HepG2 (cell line): ENCODE results near the gene KIF6. TPM values are rescaled to one million over a fixed set of nuclear protein-coding genes. Genes with fewer than 3 reads are reported as not detected.

Experiments
- ATAC-seq: fragments of 200-7000 bp; cut with Tn5 transposase; 3 replicates; pipeline ENCODE4 v1.9.1; 2020; ENCODE audit warnings: mild to moderate bottlenecking, moderate library complexity
- BruUV-seq: library from RNA; stranded (reverse); fragments of 400-500 nt; replicated peaks from 2 replicates; lab custom pipeline; 2021; lab: Mats Ljungman, UMichigan
- CTCF ChIA-PET: fragments of 300-600 bp; formaldehyde crosslinking; extraction: SDS; loops from one replicate; lab custom pipeline; 2021; ENCODE audit warnings: low total read pairs, inconsistent platforms, low intra/inter-chr PET ratio; lab: Yijun Ruan, JAX
- POLR2A ChIA-PET: fragments of 350-600 bp; sonication (Branson Sonifier 250); formaldehyde crosslinking; loops from one replicate; lab custom pipeline; 2020; ENCODE audit warnings: antibody characterized with exemption, inconsistent platforms; lab: Yijun Ruan, JAX
- DNase-seq: peaks from one replicate; pipeline ENCODE4 v3.0.0-alpha.2; 2015; ENCODE audit warnings: low spot score
- FAIRE-seq: peaks from 3 replicates; lab custom pipeline; 2011; peaks lifted over from hg19 to GRCh38; lab: Jason Lieb, UNC
- H2AFZ ChIP-seq: one replicate; pipeline ENCODE4 v1.6.1; 2011; ENCODE audit warnings: low read length, inconsistent platforms
- H3K27ac ChIP-seq: fragments of 300-600 bp; 3 replicates; pipeline ENCODE4 v1.8.0; 2011; ENCODE audit warnings: mixed run types, mild to moderate bottlenecking, mixed read lengths, low read length, inconsistent platforms; ENCODE audit not compliant: insufficient read depth; ENCODE audit errors: extremely low read length
- H3K27me3 ChIP-seq, 2 experiments: fragments of 200-600 bp in 1 of 2; 2 replicates in 1 of 2; 3 replicates in 1 of 2; pipeline versions ENCODE4 v1.6.0 to v1.8.0; 2011; ENCODE audit warnings: low read length in 2 of 2, mild to moderate bottlenecking in 2 of 2, moderate library complexity in 2 of 2, inconsistent platforms in 1 of 2; ENCODE audit not compliant: insufficient read depth in 2 of 2, control insufficient read depth in 1 of 2
- H3K36me3 ChIP-seq, 2 experiments: fragments of 200-600 bp in 1 of 2; replicated peaks in 1 of 2; 2 replicates in 1 of 2; 3 replicates in 1 of 2; pipeline versions ENCODE4 v1.5.1 to v1.8.0; 2011; ENCODE audit warnings: low read length in 2 of 2, inconsistent platforms in 1 of 2; ENCODE audit not compliant: insufficient read depth in 2 of 2, control insufficient read depth in 1 of 2
- H3K4me1 ChIP-seq: 2 replicates; pipeline ENCODE4 v1.5.1; 2012; ENCODE audit warnings: low read length, inconsistent platforms; ENCODE audit not compliant: insufficient read depth
- H3K4me2 ChIP-seq: 2 replicates; pipeline ENCODE4 v1.6.0; 2011; ENCODE audit warnings: low read depth, low read length, inconsistent platforms
- H3K4me3 ChIP-seq, 3 experiments: fragments of 200-600 bp in 1 of 3; sonication (generic), shearing (Covaris generic) in 1 of 3; replicated peaks in 1 of 3; 2 replicates each; pipeline ENCODE4 v1.5.1; 2011 to 2016; ENCODE audit warnings: low read length in 3 of 3, inconsistent platforms in 2 of 3, low read depth in 2 of 3, mild to moderate bottlenecking in 2 of 3, control low read depth in 1 of 3, mixed read lengths in 1 of 3; ENCODE audit not compliant: insufficient read depth in 1 of 3
- H3K79me2 ChIP-seq: one replicate; pipeline ENCODE4 v1.6.1; 2011; ENCODE audit warnings: low read length, inconsistent platforms; ENCODE audit not compliant: insufficient read depth
- H3K9ac ChIP-seq: 2 replicates; pipeline ENCODE4 v1.6.0; 2011; ENCODE audit warnings: mild to moderate bottlenecking, low read depth, low read length, inconsistent platforms; ENCODE audit not compliant: insufficient read depth
- H3K9me3 ChIP-seq: 2 replicates; pipeline ENCODE4 v1.5.1; 2012; ENCODE audit warnings: mild to moderate bottlenecking, low read length
- H4K20me1 ChIP-seq: 2 replicates; pipeline ENCODE4 v1.6.0; 2011; ENCODE audit warnings: inconsistent platforms, mild to moderate bottlenecking, low read length, moderate library complexity; ENCODE audit not compliant: insufficient read depth
- MAZ ChIP-seq, 2 experiments: sonication (generic) in 1 of 2; formaldehyde crosslinking in 1 of 2; IDR thresholded peaks; 2 replicates each; pipeline versions ENCODE4 v1.5.0 to v1.6.1; 2012 to 2020; ENCODE audit warnings: low read depth in 2 of 2, mild to moderate bottlenecking in 2 of 2, borderline replicate concordance in 1 of 2, improper control_type of control experiment in 1 of 2, low read length in 1 of 2, missing genetic modification reagents in 1 of 2, moderate library complexity in 1 of 2
- MBD4 ChIP-seq: IDR thresholded peaks from 2 replicates; pipeline ENCODE4 v1.6.1; 2012; ENCODE audit warnings: low read length, inconsistent platforms, borderline replicate concordance
- PRDM4 ChIP-seq: sonication (generic); formaldehyde crosslinking; IDR thresholded peaks from 2 replicates; pipeline ENCODE4 v1.9.0; 2021; ENCODE audit warnings: missing genetic modification reagents, borderline replicate concordance
- SMYD3 ChIP-seq: sonication (generic); formaldehyde crosslinking; IDR thresholded peaks from 2 replicates; pipeline ENCODE4 v1.8.1; 2023; ENCODE audit warnings: mild to moderate bottlenecking, missing genetic modification reagents
- STAT5B ChIP-seq: sonication (generic); formaldehyde crosslinking; IDR thresholded peaks from 2 replicates; pipeline ENCODE4 v1.4.0; 2020; ENCODE audit warnings: missing genetic modification reagents
- TRIM22 ChIP-seq: fragments of 450-650 bp; IDR thresholded peaks from 2 replicates; pipeline ENCODE4 v1.6.1; 2017
- ZBTB2 ChIP-seq: sonication (generic); formaldehyde crosslinking; IDR thresholded peaks from 2 replicates; pipeline ENCODE4 v1.8.0; 2022; ENCODE audit warnings: low read depth, missing genetic modification reagents
- ZNF333 ChIP-seq: sonication (generic); formaldehyde crosslinking; IDR thresholded peaks from 2 replicates; pipeline ENCODE4 v1.4.0; 2020; ENCODE audit warnings: mild to moderate bottlenecking, missing genetic modification reagents, borderline replicate concordance
- ZNF432 ChIP-seq: sonication (generic); formaldehyde crosslinking; IDR thresholded peaks from 2 replicates; pipeline ENCODE4 v1.5.0; 2020; ENCODE audit warnings: missing genetic modification reagents, mild to moderate bottlenecking, borderline replicate concordance
- WGBS: methylation state at CpG from one replicate; pipeline ENCODE4 v1.1.6; 2017; ENCODE audit warnings: low lambda C conversion rate; 5-methylcytosine and 5-hydroxymethylcytosine counted together
- in situ Hi-C: cut with HindIII; loops from 2 replicates; pipeline ENCODE4 v1.10.0; 2017; ENCODE audit warnings: low pct_unique_long_range_greater_than_20kb; ENCODE audit not compliant: extremely low pct_ligation_motif_present
- intact Hi-C: fragments of 100-400 bp; cut with micrococcal nuclease; formaldehyde crosslinking; loops from one replicate; pipeline ENCODE4 v1.10.0; 2022; ENCODE audit not compliant: unreplicated experiment
- polyA plus RNA-seq, 8 experiments: library from polyadenylated mRNA; depleted of rRNA in 3 of 8; stranded (reverse) in 7 of 8; unstranded in 1 of 8; fragments of >200 nt; fragmentation: Illumina TruSeq in 4 of 8; extraction: Trizol in 4 of 8; gene quantifications; 2 replicates each; pipeline versions ENCODE4 v1.2.1 to v1.2.3, GENCODE V29; 2011 to 2016; ENCODE audit warnings: low read depth in 4 of 8, missing spikeins in 1 of 8, mixed read lengths in 1 of 8; ENCODE audit not compliant: insufficient read depth in 1 of 8
- total RNA-seq, 5 experiments: library from RNA; depleted of rRNA; stranded (reverse); fragments of >200 nt; fragmentation: Illumina TruSeq; extraction: Trizol; gene quantifications; 2 replicates each; pipeline ENCODE4 v1.2.3, GENCODE V29; 2016; ENCODE audit warnings: low read depth in 1 of 5

Gene KIF6
- total and polyA plus RNA-seq, 2 of the 13 experiments (the other 11 are each of a cell fraction or from before 2014, with no cell fraction given) = 0.04 to 0.27 TPM

- intact Hi-C loops = no loop called here
These were observed 382.4 kb downstream of the KIF6 start for GRCh38 chr6:39342692-39343395.

More at GRCh38 chr6:39342692-39343395, 382.4 kb downstream of the KIF6 start:
- Histone ChIP-seq H3K79me2 (no peaks in the 10 kb centered on the region), H3K27ac (no peak overlapping the region), H3K9ac (no peak overlapping the region), H4K20me1 (no peaks in the 10 kb centered on the region), H3K4me3 (no peak overlapping the region), H3K36me3 (no peaks in the 10 kb centered on the region), H3K4me1 (no peaks in the 10 kb centered on the region), H3K4me2 (no peak overlapping the region), H3K9me3 (no peaks in the 10 kb centered on the region), H3K27me3 (no peaks in the 10 kb centered on the region; a peak in 1 of 5 replicates), H2AFZ (no peak overlapping the region)
- no peak for TF ChIP-seq ZNF333 (CRISPR knock-in tag)
- no peak for TF ChIP-seq ZNF432
- TF ChIP-seq ZBTB2 = no peak
- TF ChIP-seq MAZ (IDR thresholded peaks at IDR 0.05; ENCODE audit: borderline replicate concordance, low read depth, low read length) = no peak
- no peak for TF ChIP-seq MAZ (CRISPR knock-in tag; IDR thresholded peaks at IDR 0.05; ENCODE audit: low read depth)
- TF ChIP-seq SMYD3 = no peak
- TF ChIP-seq MBD4 = no peak
- no peak for TF ChIP-seq STAT5B (CRISPR knock-in tag)
- TF ChIP-seq TRIM22 = no peak
- no peak for TF ChIP-seq PRDM4 (CRISPR knock-in tag)
- 25% methylated on average over 14 of the region's 14 CpGs for WGBS
- no TSS peak for BruUV-seq
- ChIA-PET CTCF (no interaction called here), POLR2A (no interaction called here)
- in situ Hi-C loops = no loop called here
- FAIRE-seq (no peak), DNase-seq (no peak), ATAC-seq (no peak)
